ENCODE results near the gene AKR7A2. TPM values are rescaled to one million over a fixed set of nuclear protein-coding genes. Genes with fewer than 3 reads are reported as not detected.

Gene AKR7A2
- total RNA-seq: 129 and 179 TPM in 2 replicates

GRCh38 chr1:19311931-19312781, at the start of gene AKR7A2, which contains the start of gene SLC66A1:
Gene AKR7A2 (minus strand): TSS chr1:19312144. CDS start chr1:19312124, 20 bp downstream.
Gene SLC66A1 (plus strand): TSS chr1:19312326. CDS start chr1:19317678, 5,352 bp downstream.

GRCh38 chr1:19288324-19289241, 23.4 kb downstream of the AKR7A2 start, which contains the start of gene AKR7A3:
Gene AKR7A3 (minus strand): TSS chr1:19288770. CDS start chr1:19288709, 61 bp downstream.

Other genes starting within 250 kb of the AKR7A2 start
- 66.2 and 79.8 TPM in 2 replicates for gene UBR4, start 101.9 kb downstream of the AKR7A2 start, total RNA-seq
- 32.2 and 72.5 TPM in 2 replicates for gene EMC1, start 60.6 kb downstream of the AKR7A2 start, total RNA-seq
- gene MRTO4, start 60.3 kb downstream of the AKR7A2 start, total RNA-seq: 21.4 and 40.1 TPM in 2 replicates
- gene AKR7A3, start 23.4 kb downstream of the AKR7A2 start, total RNA-seq: under 0.01 and 1.2 TPM in 2 replicates
- gene SLC66A1, start 182 bp upstream of the AKR7A2 start, total RNA-seq: 16.6 and 21.3 TPM in 2 replicates
- gene CAPZB, start 173.4 kb upstream of the AKR7A2 start, total RNA-seq: 156 and 176 TPM in 2 replicates

Measured in epithelial cell of alveolus of lung (primary cell).